Smooth muscle cell (in vitro differentiated cells): ENCODE data around the gene DMRT3. TPM values are rescaled to one million over a fixed set of nuclear protein-coding genes. Genes with fewer than 3 reads are reported as not detected.

Experiments used
- DNase-seq: peaks from one replicate; lab custom pipeline; 2025; ENCODE audit not compliant: unreplicated experiment; lab: John Stamatoyannopoulos, UW
- H2AFZ ChIP-seq: fragments of 200-600 bp; sonication (generic); 2 replicates; pipeline ENCODE4 v1.6.0; 2016; ENCODE audit warnings: antibody characterized with exemption, low read depth, mild to moderate bottlenecking
- H3F3A ChIP-seq: fragments of 200-600 bp; sonication (generic); 2 replicates; pipeline ENCODE4 v1.6.0; 2017; ENCODE audit warnings: antibody characterized with exemption, low read depth
- H3K27ac ChIP-seq: fragments of 200-600 bp; sonication (generic); 2 replicates; pipeline ENCODE4 v1.5.1; 2016; ENCODE audit warnings: low read depth, mild to moderate bottlenecking
- H3K27me3 ChIP-seq: fragments of 200-600 bp; sonication (generic); 2 replicates; pipeline ENCODE4 v1.6.1; 2016; ENCODE audit warnings: low read depth, mild to moderate bottlenecking
- H3K36me3 ChIP-seq: fragments of 200-600 bp; sonication (generic); 2 replicates; pipeline ENCODE4 v1.5.1; 2016; ENCODE audit warnings: low read depth
- H3K4me1 ChIP-seq: fragments of 200-600 bp; sonication (generic); 2 replicates; pipeline ENCODE4 v1.5.1; 2016; ENCODE audit warnings: low read depth
- H3K4me2 ChIP-seq: fragments of 200-600 bp; sonication (generic); 2 replicates; pipeline ENCODE4 v1.6.0; 2016; ENCODE audit warnings: mild to moderate bottlenecking
- H3K4me3 ChIP-seq: fragments of 200-600 bp; sonication (generic); 2 replicates; pipeline ENCODE4 v1.5.1; 2016; ENCODE audit warnings: mild to moderate bottlenecking
- H3K79me2 ChIP-seq: fragments of 200-600 bp; sonication (generic); 2 replicates; pipeline ENCODE4 v1.6.0; 2016; ENCODE audit warnings: low read depth, mild to moderate bottlenecking
- H3K9ac ChIP-seq: fragments of 200-600 bp; sonication (generic); 2 replicates; pipeline ENCODE4 v1.6.0; 2016; ENCODE audit warnings: low read depth
- H3K9me3 ChIP-seq: fragments of 200-600 bp; sonication (generic); replicated peaks from 2 replicates; pipeline ENCODE4 v1.5.1; 2016; ENCODE audit warnings: low read depth
- H4K20me1 ChIP-seq: fragments of 200-600 bp; sonication (generic); 2 replicates; pipeline ENCODE4 v1.6.0; 2016; ENCODE audit warnings: low read depth
- whole genome bisulfite sequencing: methylation state at CpG from one replicate; pipeline ENCODE4 v1.1.7; 2016; ENCODE audit warnings: low lambda C conversion rate; 5-methylcytosine and 5-hydroxymethylcytosine counted together
- polyA plus RNA-seq: library from polyadenylated mRNA; unstranded; fragments of >200 nt; fragmentation: Nextera tagmentation; extraction: Ambion mirVana; gene quantifications from 2 replicates; pipeline ENCODE4 v1.2.1, GENCODE V29; 2016
- total RNA-seq: library from RNA; depleted of rRNA; stranded (reverse); fragments of >200 nt; gene quantifications from 2 replicates; pipeline ENCODE4 v1.2.3, GENCODE V29; 2014
- TF ChIP-seq, protein P1 (sequence below): fragments of 200-600 bp; sonication (generic); IDR thresholded peaks from 2 replicates; pipeline ENCODE4 v1.5.1; 2017; ENCODE audit warnings: borderline replicate concordance, mild to moderate bottlenecking, antibody characterized with exemption; ENCODE audit not compliant: insufficient read depth, poor library complexity, severe bottlenecking

The DMRT3 gene
- total and polyA plus RNA-seq, 2 experiments from 2014 or later: not detected

- Histone ChIP-seq H3K4me1 (peaks cover 64% of the 10 kb centered on the region), H3F3A (no peaks in the 10 kb centered on the region), H3K4me3 (no peak overlapping the region), H3K36me3 (no peaks in the 10 kb centered on the region), H2AFZ (no peak overlapping the region), H3K4me2 (no peak overlapping the region), H3K27me3 (peaks cover 100% of the 10 kb centered on the region), H3K79me2 (no peaks in the 10 kb centered on the region), H4K20me1 (no peaks in the 10 kb centered on the region), H3K9me3 (no peaks in the 10 kb centered on the region), H3K27ac (no peak overlapping the region), H3K9ac (no peak overlapping the region)
- WGBS: 9% methylated on average over 43 of the region's 49 CpGs
- no peak for DNase-seq
- TF ChIP-seq, protein P1, sequence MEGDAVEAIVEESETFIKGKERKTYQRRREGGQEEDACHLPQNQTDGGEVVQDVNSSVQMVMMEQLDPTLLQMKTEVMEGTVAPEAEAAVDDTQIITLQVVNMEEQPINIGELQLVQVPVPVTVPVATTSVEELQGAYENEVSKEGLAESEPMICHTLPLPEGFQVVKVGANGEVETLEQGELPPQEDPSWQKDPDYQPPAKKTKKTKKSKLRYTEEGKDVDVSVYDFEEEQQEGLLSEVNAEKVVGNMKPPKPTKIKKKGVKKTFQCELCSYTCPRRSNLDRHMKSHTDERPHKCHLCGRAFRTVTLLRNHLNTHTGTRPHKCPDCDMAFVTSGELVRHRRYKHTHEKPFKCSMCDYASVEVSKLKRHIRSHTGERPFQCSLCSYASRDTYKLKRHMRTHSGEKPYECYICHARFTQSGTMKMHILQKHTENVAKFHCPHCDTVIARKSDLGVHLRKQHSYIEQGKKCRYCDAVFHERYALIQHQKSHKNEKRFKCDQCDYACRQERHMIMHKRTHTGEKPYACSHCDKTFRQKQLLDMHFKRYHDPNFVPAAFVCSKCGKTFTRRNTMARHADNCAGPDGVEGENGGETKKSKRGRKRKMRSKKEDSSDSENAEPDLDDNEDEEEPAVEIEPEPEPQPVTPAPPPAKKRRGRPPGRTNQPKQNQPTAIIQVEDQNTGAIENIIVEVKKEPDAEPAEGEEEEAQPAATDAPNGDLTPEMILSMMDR: no peak
These were observed 6.9 kb upstream of the DMRT3 start for GRCh38 chr9:969310-970150.

GRCh38 chr9:970151-970996 lies 6.1 kb upstream of the DMRT3 start:
- H3K27ac ChIP-seq: no peak overlapping the region
- no peak overlapping the region for H3K4me3 ChIP-seq
- no peak overlapping the region for H3K4me2 ChIP-seq
- no peaks in the 10 kb centered on the region for H3F3A ChIP-seq
- H3K9me3 ChIP-seq: no peaks in the 10 kb centered on the region
- H3K36me3 ChIP-seq: no peaks in the 10 kb centered on the region
- peaks cover 73% of the 10 kb centered on the region for H3K4me1 ChIP-seq
- H3K9ac ChIP-seq: no peak overlapping the region
- peaks cover 100% of the 10 kb centered on the region for H3K27me3 ChIP-seq
- TF ChIP-seq, protein P1: no peak
- no peaks in the 10 kb centered on the region for H4K20me1 ChIP-seq
- no peak for DNase-seq
- WGBS: 4% methylated on average over 54 of the region's 57 CpGs
- no peak overlapping the region for H2AFZ ChIP-seq
- H3K79me2 ChIP-seq: no peaks in the 10 kb centered on the region

DNA sequence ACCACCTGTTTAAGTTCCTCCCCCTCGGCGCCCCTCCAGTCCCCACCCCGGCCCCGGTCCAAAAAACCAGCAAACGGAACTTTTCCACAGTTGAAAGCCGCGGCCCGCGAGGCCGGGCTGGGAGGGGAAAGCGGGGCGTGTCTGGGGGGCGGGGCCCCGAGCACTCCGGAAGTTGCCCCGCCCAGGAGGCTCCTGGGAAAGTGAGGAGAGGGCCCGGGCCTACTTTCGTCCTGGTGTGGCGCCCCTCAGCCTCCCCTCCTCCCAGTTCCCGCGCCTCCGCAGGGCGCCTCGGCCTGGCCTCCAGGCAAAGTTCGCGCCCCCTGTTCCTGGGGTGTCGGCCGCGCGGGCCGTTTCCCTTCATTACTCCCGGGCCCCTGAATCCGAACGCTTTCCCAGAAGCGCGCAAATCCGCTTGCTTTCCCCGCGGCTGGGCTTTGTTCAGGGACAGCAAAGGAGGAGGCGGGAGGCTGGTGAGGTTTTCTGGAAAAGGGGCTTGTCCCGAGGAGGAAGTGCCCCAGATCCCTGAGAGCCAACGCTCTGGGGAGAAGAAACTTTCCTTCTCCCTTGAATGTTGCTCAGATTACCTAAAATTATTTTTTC lies 4.5 kb upstream of the DMRT3 start:
- H3F3A ChIP-seq: no peaks in the 10 kb centered on the region
- peaks cover 76% of the 10 kb centered on the region for H3K4me1 ChIP-seq
- H3K9me3 ChIP-seq: no peaks in the 10 kb centered on the region
- H3K79me2 ChIP-seq: no peaks in the 10 kb centered on the region
- peak overlapping the region; percentile 85 for H3K4me2 ChIP-seq
- H3K27ac ChIP-seq: no peak overlapping the region
- TF ChIP-seq, protein P1: no peak
- WGBS: 1% methylated on average over 23 of the region's 42 CpGs
- no peaks in the 10 kb centered on the region for H3K36me3 ChIP-seq
- H2AFZ ChIP-seq: peak overlapping the region; percentile 76
- H3K27me3 ChIP-seq: peaks cover 100% of the 10 kb centered on the region
- peak overlapping the region; percentile 51 for H3K4me3 ChIP-seq
- no peak overlapping the region for H3K9ac ChIP-seq
- DNase-seq: no peak
- no peaks in the 10 kb centered on the region for H4K20me1 ChIP-seq
